Tibial artery (tissue), 4 donors: ENCODE results near the gene RBM10.

Experiments
- DNase-seq, 2 donors: peaks; one replicate each; pipeline ENCODE4 v3.0.0-alpha.2; 2019
- H3K27ac ChIP-seq, 2 donors: fragments of 200-600 bp; sonication (generic) in 1 of 2; 1 replicate in 1 of 2; 2 replicates in 1 of 2; pipeline ENCODE4 v1.5.1; 2018 to 2019; ENCODE audit warnings: mild to moderate bottlenecking in 1 of 2
- H3K27me3 ChIP-seq, 2 donors: fragments of 200-600 bp; sonication (generic) in 1 of 2; one replicate each; pipeline versions ENCODE4 v1.5.1 to v1.6.0; 2016 to 2019
- H3K36me3 ChIP-seq, 3 donors: fragments of 200-600 bp; sonication (generic) in 2 of 3; one replicate each; pipeline ENCODE4 v1.5.1; 2016 to 2019; ENCODE audit warnings: mild to moderate bottlenecking in 2 of 3
- H3K4me1 ChIP-seq, 4 donors: fragments of 200-600 bp; sonication (generic) in 2 of 4; 1 replicate in 3 of 4; 2 replicates in 1 of 4; pipeline ENCODE4 v1.5.1; 2016 to 2019
- H3K4me3 ChIP-seq, 2 donors: fragments of 200-600 bp; sonication (generic) in 1 of 2; 1 replicate in 1 of 2; 2 replicates in 1 of 2; pipeline ENCODE4 v1.5.1; 2018 to 2019; ENCODE audit warnings: mild to moderate bottlenecking in 2 of 2
- H3K9me3 ChIP-seq, 3 donors: fragments of 200-600 bp; sonication (generic) in 1 of 3; one replicate each; pipeline ENCODE4 v1.5.1; 2016 to 2019
- intact Hi-C: fragments of 100-400 bp; cut with DNase I; formaldehyde crosslinking; loops from one replicate; pipeline ENCODE4 v1.15.0; 2023; ENCODE audit warnings: low total_unique reads
- TF ChIP-seq, protein P1 (sequence below), 2 experiments: fragments of 200-600 bp in 1 of 2; fragments of 450-650 bp in 1 of 2; IDR thresholded peaks; one replicate each; pipeline ENCODE4 v1.5.1; 2017 to 2019; ENCODE audit warnings: antibody characterized with exemption in 2 of 2, mild to moderate bottlenecking in 1 of 2, moderate library complexity in 1 of 2

RBM10 gene

DNA sequence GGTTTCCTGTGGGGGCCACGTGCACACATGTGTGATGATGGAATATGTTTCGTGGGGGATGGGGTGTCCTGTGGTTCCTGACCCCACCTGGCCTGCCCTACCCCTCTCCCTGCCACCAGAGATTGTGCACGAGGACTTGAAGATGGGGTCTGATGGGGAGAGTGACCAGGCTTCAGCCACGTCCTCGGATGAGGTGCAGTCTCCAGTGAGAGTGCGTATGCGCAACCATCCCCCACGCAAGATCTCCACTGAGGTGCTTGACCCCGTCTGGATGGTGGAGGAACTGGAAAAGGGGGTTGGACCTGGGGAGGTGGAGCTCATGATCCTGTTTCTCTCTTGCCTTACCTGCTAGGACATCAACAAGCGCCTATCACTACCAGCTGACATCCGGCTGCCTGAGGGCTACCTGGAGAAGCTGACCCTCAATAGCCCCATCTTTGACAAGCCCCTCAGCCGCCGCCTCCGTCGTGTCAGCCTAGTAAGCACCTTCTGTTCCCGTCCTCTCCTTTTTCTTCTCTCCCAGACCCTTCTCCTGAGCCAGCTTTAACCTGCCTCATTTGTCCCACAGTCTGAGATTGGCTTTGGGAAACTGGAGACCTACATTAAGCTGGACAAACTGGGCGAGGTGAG is 79.4 kb downstream of the RBM10 start:
- no peaks in the 10 kb centered on the region for H3K9me3 ChIP-seq
- peaks cover 28 to 61% (median 61%) of the 10 kb centered on the region in 3 donors for H3K36me3 ChIP-seq
- intact Hi-C loops = no loop called here
- peaks cover 0 to 14% (median 9%) of the 10 kb centered on the region in 4 donors for H3K4me1 ChIP-seq
- TF ChIP-seq, protein P1, sequence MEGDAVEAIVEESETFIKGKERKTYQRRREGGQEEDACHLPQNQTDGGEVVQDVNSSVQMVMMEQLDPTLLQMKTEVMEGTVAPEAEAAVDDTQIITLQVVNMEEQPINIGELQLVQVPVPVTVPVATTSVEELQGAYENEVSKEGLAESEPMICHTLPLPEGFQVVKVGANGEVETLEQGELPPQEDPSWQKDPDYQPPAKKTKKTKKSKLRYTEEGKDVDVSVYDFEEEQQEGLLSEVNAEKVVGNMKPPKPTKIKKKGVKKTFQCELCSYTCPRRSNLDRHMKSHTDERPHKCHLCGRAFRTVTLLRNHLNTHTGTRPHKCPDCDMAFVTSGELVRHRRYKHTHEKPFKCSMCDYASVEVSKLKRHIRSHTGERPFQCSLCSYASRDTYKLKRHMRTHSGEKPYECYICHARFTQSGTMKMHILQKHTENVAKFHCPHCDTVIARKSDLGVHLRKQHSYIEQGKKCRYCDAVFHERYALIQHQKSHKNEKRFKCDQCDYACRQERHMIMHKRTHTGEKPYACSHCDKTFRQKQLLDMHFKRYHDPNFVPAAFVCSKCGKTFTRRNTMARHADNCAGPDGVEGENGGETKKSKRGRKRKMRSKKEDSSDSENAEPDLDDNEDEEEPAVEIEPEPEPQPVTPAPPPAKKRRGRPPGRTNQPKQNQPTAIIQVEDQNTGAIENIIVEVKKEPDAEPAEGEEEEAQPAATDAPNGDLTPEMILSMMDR (IDR thresholded peaks at IDR 0.05) = no peak
- H3K27ac ChIP-seq = no peak overlapping the region
- no peak overlapping the region for H3K4me3 ChIP-seq
- DNase-seq = peak in 1 of 2 donors; percentile 24
- H3K27me3 ChIP-seq = no peaks in the 10 kb centered on the region

DNA sequence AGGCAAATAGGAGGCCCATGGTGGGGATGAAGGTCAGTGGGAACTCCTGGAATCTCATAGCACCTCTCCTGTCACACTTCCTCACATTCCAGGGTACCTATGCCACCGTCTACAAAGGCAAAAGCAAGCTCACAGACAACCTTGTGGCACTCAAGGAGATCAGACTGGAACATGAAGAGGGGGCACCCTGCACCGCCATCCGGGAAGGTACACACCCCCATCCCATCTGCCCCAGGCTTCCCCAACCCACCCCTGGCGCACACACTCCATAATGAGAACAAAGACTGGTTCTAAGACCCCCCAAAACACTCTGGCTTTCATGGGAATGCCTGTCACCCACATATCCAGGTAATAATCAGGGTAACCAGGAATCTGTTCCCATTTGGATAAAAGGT is 79.9 kb downstream of the RBM10 start:
- peaks cover 28 to 65% (median 63%) of the 10 kb centered on the region in 3 donors for H3K36me3 ChIP-seq
- no peak overlapping the region for H3K4me3 ChIP-seq
- H3K4me1 ChIP-seq = peaks cover 0 to 11% (median 6%) of the 10 kb centered on the region in 4 donors
- H3K27ac ChIP-seq = no peak overlapping the region
- TF ChIP-seq, protein P1 (IDR thresholded peaks at IDR 0.05) = no peak
- intact Hi-C loops = no loop called here
- no peaks in the 10 kb centered on the region for H3K9me3 ChIP-seq
- DNase-seq = no peak
- no peaks in the 10 kb centered on the region for H3K27me3 ChIP-seq

DNA sequence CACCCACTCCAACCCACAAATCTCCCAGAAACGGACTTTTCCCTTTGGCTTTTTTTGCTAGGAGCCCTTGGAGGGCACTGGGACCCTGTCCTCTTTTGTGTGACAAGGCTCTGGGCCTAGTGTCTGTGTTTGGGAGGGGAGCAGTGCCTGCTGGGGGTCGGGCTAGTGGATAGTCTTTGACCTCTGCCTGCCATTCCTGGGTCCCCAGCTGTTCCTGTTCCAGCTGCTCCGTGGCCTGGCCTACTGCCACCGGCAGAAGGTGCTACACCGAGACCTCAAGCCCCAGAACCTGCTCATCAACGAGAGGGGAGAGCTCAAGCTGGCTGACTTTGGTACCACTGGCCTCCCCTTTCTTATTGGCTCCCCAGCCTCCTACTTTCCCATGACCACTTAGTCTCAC is 81.0 kb downstream of the RBM10 start:
- peaks cover 28 to 65% (median 63%) of the 10 kb centered on the region in 3 donors for H3K36me3 ChIP-seq
- TF ChIP-seq, protein P1 (IDR thresholded peaks at IDR 0.05) = no peak
- no peaks in the 10 kb centered on the region for H3K4me1 ChIP-seq
- intact Hi-C loops = no loop called here
- H3K27ac ChIP-seq = no peak overlapping the region
- no peak overlapping the region for H3K4me3 ChIP-seq
- no peaks in the 10 kb centered on the region for H3K27me3 ChIP-seq
- peak in 1 of 2 donors; percentile 25 for DNase-seq
- no peaks in the 10 kb centered on the region for H3K9me3 ChIP-seq

DNA sequence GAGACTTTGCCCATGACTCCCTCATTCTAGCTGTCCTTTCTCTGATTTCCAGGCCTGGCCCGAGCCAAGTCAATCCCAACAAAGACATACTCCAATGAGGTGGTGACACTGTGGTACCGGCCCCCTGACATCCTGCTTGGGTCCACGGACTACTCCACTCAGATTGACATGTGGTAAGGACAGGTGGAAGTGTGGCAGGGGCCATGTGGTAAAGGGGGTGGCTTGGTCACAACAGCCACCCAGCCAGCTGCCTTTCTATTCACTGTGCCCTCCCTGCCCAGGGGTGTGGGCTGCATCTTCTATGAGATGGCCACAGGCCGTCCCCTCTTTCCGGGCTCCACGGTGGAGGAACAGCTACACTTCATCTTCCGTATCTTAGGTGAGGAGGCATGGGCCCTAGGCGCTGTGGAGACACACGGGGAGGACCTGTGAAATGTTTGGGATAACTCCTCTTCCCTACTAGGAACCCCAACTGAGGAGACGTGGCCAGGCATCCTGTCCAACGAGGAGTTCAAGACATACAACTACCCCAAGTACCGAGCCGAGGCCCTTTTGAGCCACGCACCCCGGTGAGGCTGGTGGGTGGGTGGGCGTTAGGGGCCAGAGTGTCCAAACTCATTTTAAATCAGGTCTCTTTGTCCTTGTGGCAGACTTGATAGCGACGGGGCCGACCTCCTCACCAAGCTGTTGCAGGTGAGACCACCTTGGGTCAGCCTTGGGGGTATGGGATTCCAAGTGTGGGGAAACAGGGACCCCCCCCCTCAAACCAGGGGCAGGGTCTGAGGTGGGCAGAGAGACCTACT is 81.7 kb downstream of the RBM10 start:
- Histone ChIP-seq H3K4me3 (no peak overlapping the region), H3K36me3 (peaks cover 28 to 65% (median 60%) of the 10 kb centered on the region in 3 donors), H3K4me1 (no peaks in the 10 kb centered on the region), H3K27me3 (no peaks in the 10 kb centered on the region), H3K9me3 (no peaks in the 10 kb centered on the region), H3K27ac (no peak overlapping the region)
- DNase-seq = peak in 1 of 2 donors; percentile 40
- TF ChIP-seq, protein P1 (IDR thresholded peaks at IDR 0.05) = no peak
- intact Hi-C loops = no loop called here

DNA sequence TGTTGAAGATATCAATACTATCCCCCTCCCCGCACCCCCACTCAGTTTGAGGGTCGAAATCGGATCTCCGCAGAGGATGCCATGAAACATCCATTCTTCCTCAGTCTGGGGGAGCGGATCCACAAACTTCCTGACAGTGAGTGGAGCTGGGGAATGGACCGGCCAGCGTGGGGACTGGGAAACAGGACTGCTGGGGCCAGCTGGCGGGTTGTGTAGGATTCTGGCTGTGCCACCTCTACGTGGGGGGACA is 82.2 kb downstream of the RBM10 start:
- peaks cover 0 to 3% (median under 1%) of the 10 kb centered on the region in 4 donors for H3K4me1 ChIP-seq
- no peaks in the 10 kb centered on the region for H3K27me3 ChIP-seq
- peaks cover 28 to 65% (median 60%) of the 10 kb centered on the region in 3 donors for H3K36me3 ChIP-seq
- TF ChIP-seq, protein P1 (IDR thresholded peaks at IDR 0.05) = no peak
- no peak for DNase-seq
- no peak overlapping the region for H3K27ac ChIP-seq
- no peak overlapping the region for H3K4me3 ChIP-seq
- intact Hi-C loops = no loop called here
- H3K9me3 ChIP-seq = no peaks in the 10 kb centered on the region
